HG02885 (cell line): ENCODE measurements around the gene ADORA1.

Source experiments
- ATAC-seq: cut with Tn5 transposase; IDR thresholded peaks from one replicate; pipeline ENCODE4 v1.9.1; 2021; ENCODE audit warnings: mild to moderate bottlenecking; ENCODE audit not compliant: unreplicated experiment, poor library complexity

Gene ADORA1

GRCh38 chr1:203153051-203153988 lies 25.8 kb downstream of the ADORA1 start:
- ATAC-seq: no peak

GRCh38 chr1:203153989-203154821 lies 26.7 kb downstream of the ADORA1 start:
- no peak for ATAC-seq

GRCh38 chr1:203156280-203156679 lies 28.8 kb downstream of the ADORA1 start:
- ATAC-seq: no peak

GRCh38 chr1:203158423-203158822 lies 30.9 kb downstream of the ADORA1 start:
- no peak for ATAC-seq

- ATAC-seq: no peak
Observed at GRCh38 chr1:203158960-203159665, 31.6 kb downstream of the ADORA1 start.

GRCh38 chr1:203159844-203160243 lies 32.3 kb downstream of the ADORA1 start:
- ATAC-seq: no peak

- ATAC-seq: no peak
Observed at GRCh38 chr1:203161175-203161574, 33.6 kb downstream of the ADORA1 start.

- ATAC-seq: no peak
Observed at GRCh38 chr1:203161703-203162102, 34.2 kb downstream of the ADORA1 start.

- no peak for ATAC-seq
Observed at GRCh38 chr1:203162403-203162802, 34.9 kb downstream of the ADORA1 start.

- no peak for ATAC-seq
Observed at GRCh38 chr1:203163891-203164635, 36.5 kb downstream of the ADORA1 start.

GRCh38 chr1:203165101-203165799 lies 37.7 kb downstream of the ADORA1 start:
- ATAC-seq: no peak

GRCh38 chr1:203165800-203166161 lies 38.3 kb downstream of the ADORA1 start:
- no peak for ATAC-seq

- no peak for ATAC-seq
Observed at GRCh38 chr1:203166192-203166940, 38.8 kb downstream of the ADORA1 start.

GRCh38 chr1:203167026-203167912 lies 39.7 kb downstream of the ADORA1 start:
- ATAC-seq: no peak

- ATAC-seq: no peak
Observed at GRCh38 chr1:203167913-203168200, 40.3 kb downstream of the ADORA1 start.

GRCh38 chr1:203168256-203168786 lies 40.8 kb downstream of the ADORA1 start:
- ATAC-seq: no peak

- ATAC-seq: no peak
Observed at GRCh38 chr1:203168991-203169390, 41.5 kb downstream of the ADORA1 start.
